ENCODE measurements around the gene ACAP2.

The ACAP2 gene

DNA sequence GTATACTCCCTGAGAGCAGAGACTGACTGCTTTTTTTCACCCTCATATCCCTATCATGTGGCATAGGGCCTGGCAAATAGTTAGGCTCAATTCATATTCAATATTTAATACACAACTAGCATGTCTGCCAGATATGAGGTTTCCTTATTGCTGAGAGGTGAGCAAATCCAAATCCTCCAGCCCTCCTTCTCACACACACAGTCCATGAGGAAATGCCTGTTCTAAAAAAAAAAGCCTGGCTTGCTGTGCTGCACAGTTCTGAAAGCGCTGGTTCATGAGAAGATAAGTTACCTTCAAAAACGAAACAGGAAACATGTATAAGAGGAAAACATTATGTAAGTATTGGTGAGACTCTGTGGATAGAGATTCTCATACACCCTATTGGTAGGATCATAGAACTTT lies 15.5 kb upstream of the ACAP2 start:
- Histone ChIP-seq H3K27me3 (ENCODE audit: insufficient read depth, poor library complexity, severe bottlenecking) (no peaks in the 10 kb centered on the region), H3K27ac (replicated peaks) (peak overlapping the region; percentile 50), H3K4me3 (replicated peaks; ENCODE audit: insufficient read depth, low read length) (no peak overlapping the region)
- TF ChIP-seq, protein P1, sequence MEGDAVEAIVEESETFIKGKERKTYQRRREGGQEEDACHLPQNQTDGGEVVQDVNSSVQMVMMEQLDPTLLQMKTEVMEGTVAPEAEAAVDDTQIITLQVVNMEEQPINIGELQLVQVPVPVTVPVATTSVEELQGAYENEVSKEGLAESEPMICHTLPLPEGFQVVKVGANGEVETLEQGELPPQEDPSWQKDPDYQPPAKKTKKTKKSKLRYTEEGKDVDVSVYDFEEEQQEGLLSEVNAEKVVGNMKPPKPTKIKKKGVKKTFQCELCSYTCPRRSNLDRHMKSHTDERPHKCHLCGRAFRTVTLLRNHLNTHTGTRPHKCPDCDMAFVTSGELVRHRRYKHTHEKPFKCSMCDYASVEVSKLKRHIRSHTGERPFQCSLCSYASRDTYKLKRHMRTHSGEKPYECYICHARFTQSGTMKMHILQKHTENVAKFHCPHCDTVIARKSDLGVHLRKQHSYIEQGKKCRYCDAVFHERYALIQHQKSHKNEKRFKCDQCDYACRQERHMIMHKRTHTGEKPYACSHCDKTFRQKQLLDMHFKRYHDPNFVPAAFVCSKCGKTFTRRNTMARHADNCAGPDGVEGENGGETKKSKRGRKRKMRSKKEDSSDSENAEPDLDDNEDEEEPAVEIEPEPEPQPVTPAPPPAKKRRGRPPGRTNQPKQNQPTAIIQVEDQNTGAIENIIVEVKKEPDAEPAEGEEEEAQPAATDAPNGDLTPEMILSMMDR (IDR thresholded peaks at IDR 0.05; ENCODE audit: insufficient read depth, low read length) = no peak
- no peak for TF ChIP-seq POLR2AphosphoS5 (IDR thresholded peaks at IDR 0.05; ENCODE audit: low read depth)
- TF ChIP-seq SPI1 (IDR thresholded peaks at IDR 0.05; ENCODE audit: borderline replicate concordance, low read depth) = no peak
- TF ChIP-seq, protein P2, sequence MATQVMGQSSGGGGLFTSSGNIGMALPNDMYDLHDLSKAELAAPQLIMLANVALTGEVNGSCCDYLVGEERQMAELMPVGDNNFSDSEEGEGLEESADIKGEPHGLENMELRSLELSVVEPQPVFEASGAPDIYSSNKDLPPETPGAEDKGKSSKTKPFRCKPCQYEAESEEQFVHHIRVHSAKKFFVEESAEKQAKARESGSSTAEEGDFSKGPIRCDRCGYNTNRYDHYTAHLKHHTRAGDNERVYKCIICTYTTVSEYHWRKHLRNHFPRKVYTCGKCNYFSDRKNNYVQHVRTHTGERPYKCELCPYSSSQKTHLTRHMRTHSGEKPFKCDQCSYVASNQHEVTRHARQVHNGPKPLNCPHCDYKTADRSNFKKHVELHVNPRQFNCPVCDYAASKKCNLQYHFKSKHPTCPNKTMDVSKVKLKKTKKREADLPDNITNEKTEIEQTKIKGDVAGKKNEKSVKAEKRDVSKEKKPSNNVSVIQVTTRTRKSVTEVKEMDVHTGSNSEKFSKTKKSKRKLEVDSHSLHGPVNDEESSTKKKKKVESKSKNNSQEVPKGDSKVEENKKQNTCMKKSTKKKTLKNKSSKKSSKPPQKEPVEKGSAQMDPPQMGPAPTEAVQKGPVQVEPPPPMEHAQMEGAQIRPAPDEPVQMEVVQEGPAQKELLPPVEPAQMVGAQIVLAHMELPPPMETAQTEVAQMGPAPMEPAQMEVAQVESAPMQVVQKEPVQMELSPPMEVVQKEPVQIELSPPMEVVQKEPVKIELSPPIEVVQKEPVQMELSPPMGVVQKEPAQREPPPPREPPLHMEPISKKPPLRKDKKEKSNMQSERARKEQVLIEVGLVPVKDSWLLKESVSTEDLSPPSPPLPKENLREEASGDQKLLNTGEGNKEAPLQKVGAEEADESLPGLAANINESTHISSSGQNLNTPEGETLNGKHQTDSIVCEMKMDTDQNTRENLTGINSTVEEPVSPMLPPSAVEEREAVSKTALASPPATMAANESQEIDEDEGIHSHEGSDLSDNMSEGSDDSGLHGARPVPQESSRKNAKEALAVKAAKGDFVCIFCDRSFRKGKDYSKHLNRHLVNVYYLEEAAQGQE (IDR thresholded peaks at IDR 0.05; ENCODE audit: insufficient replicate concordance, low read depth) = no peak
- TF ChIP-seq GABPA (IDR thresholded peaks at IDR 0.05; ENCODE audit: low read depth) = no peak
- DNase-seq (ENCODE audit: low read depth in 1 of 2, low spot score in 1 of 2) = peak in 1 of 2 experiments; percentile 8

DNA sequence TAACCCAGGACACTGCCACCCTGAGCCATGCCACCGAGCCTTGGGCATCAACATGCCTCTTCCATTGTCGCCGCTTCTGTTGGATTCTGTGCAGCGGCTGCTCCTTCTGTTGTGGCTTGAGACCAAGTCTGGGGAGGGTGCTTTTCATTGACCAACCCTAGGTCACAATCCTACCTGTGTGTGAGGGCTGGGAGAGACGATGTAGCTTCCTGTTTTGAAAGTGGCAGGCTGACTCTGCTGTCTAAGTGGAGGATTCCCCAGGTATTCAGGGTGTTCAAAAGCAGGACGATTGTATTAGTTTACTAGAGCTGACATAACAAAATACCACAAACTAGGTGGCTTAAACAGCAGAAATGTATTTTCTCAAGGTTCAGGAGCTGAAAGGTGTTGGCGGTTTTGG lies 13.0 kb upstream of the ACAP2 start:
- Histone ChIP-seq H3K27ac (replicated peaks) (no peak overlapping the region), H3K4me3 (replicated peaks; ENCODE audit: insufficient read depth, low read length) (no peak overlapping the region), H3K27me3 (ENCODE audit: insufficient read depth, poor library complexity, severe bottlenecking) (no peaks in the 10 kb centered on the region)
- TF ChIP-seq GABPA (IDR thresholded peaks at IDR 0.05; ENCODE audit: low read depth) (no peak), SPI1 (IDR thresholded peaks at IDR 0.05; ENCODE audit: borderline replicate concordance, low read depth) (no peak), POLR2AphosphoS5 (IDR thresholded peaks at IDR 0.05; ENCODE audit: low read depth) (no peak)
- TF ChIP-seq, protein P1 (IDR thresholded peaks at IDR 0.05; ENCODE audit: insufficient read depth, low read length) = no peak
- TF ChIP-seq, protein P2 (IDR thresholded peaks at IDR 0.05; ENCODE audit: insufficient replicate concordance, low read depth) = no peak
- DNase-seq (ENCODE audit: low read depth in 1 of 2, low spot score in 1 of 2) = no peak

DNA sequence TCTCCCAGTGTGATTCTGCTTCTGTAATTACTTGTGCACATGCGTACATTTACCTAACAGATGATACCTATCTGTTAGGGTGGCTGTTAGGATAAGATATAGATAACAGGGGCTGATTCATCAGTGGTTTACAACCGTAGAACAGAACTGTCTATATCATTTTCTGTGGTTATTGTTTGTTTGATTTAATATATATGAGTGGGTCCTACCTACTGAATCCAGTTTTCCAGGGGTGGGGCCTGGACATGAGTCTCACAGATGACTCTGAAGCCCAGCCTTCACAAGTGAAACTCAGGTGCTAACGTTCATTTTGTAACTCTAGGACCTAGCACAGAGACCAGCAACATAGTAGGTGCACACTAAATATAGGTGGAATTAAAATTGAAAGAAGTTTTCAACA lies 10.4 kb upstream of the ACAP2 start:
- Histone ChIP-seq H3K27ac (replicated peaks) (no peak overlapping the region), H3K4me3 (replicated peaks; ENCODE audit: insufficient read depth, low read length) (no peak overlapping the region), H3K27me3 (ENCODE audit: insufficient read depth, poor library complexity, severe bottlenecking) (no peaks in the 10 kb centered on the region)
- no peak for TF ChIP-seq POLR2AphosphoS5 (IDR thresholded peaks at IDR 0.05; ENCODE audit: low read depth)
- TF ChIP-seq, protein P1 (IDR thresholded peaks at IDR 0.05; ENCODE audit: insufficient read depth, low read length) = no peak
- TF ChIP-seq GABPA (IDR thresholded peaks at IDR 0.05; ENCODE audit: low read depth) = no peak
- TF ChIP-seq, protein P2 (IDR thresholded peaks at IDR 0.05; ENCODE audit: insufficient replicate concordance, low read depth) = no peak
- DNase-seq (ENCODE audit: low read depth in 1 of 2, low spot score in 1 of 2) = no peak
